HG03025 (cell line): ENCODE data around the gene RAPGEF1.
"Not testable (repeated sequence)": the region's sequence is repeated elsewhere in the genome, so short reads cannot be mapped to it uniquely, and the experiment has no call there.

Experiments used
- ATAC-seq: cut with Tn5 transposase; IDR thresholded peaks from one replicate; pipeline ENCODE4 v1.9.1; 2021; ENCODE audit warnings: mild to moderate bottlenecking, moderate library complexity; ENCODE audit not compliant: unreplicated experiment, low FRiP score

The RAPGEF1 gene

GRCh38 chr9:131693651-131694597, 46.0 kb downstream of the RAPGEF1 start:
- ATAC-seq: no peak

- no peak for ATAC-seq
Observed at GRCh38 chr9:131692612-131693562, 47.0 kb downstream of the RAPGEF1 start.

GRCh38 chr9:131691969-131692611, 47.8 kb downstream of the RAPGEF1 start:
- no peak for ATAC-seq

- no peak for ATAC-seq
Observed at GRCh38 chr9:131690941-131691573, 48.8 kb downstream of the RAPGEF1 start.

- no peak for ATAC-seq
Observed at GRCh38 chr9:131690462-131690861, 49.4 kb downstream of the RAPGEF1 start.

- no peak for ATAC-seq
Observed at GRCh38 chr9:131688377-131688776, 51.5 kb downstream of the RAPGEF1 start.

GRCh38 chr9:131685753-131686706, 53.8 kb downstream of the RAPGEF1 start:
- ATAC-seq: no peak

- ATAC-seq: not testable (repeated sequence)
Observed at GRCh38 chr9:131683094-131683493, 56.8 kb downstream of the RAPGEF1 start.

GRCh38 chr9:131682261-131682660, 57.6 kb downstream of the RAPGEF1 start:
- ATAC-seq: no peak

- not testable (repeated sequence) for ATAC-seq
Observed at GRCh38 chr9:131681826-131682225, 58.0 kb downstream of the RAPGEF1 start.

- not testable (repeated sequence) for ATAC-seq
Observed at GRCh38 chr9:131681108-131681507, 58.8 kb downstream of the RAPGEF1 start.

GRCh38 chr9:131679261-131680020, 60.4 kb downstream of the RAPGEF1 start:
- no peak for ATAC-seq

- ATAC-seq: no peak
Observed at GRCh38 chr9:131678499-131679111, 61.3 kb downstream of the RAPGEF1 start.

GRCh38 chr9:131677444-131678180, 62.3 kb downstream of the RAPGEF1 start:
- ATAC-seq: no peak

GRCh38 chr9:131677049-131677443, 62.8 kb downstream of the RAPGEF1 start:
- ATAC-seq: no peak

GRCh38 chr9:131676431-131676972, 63.4 kb downstream of the RAPGEF1 start:
- ATAC-seq: no peak
